GM10248 (cell line): ENCODE data around the gene VHLL.
"Not testable (repeated sequence)": the region's sequence is repeated elsewhere in the genome, so short reads cannot be mapped to it uniquely, and the experiment has no call there.

ENCODE experiments used
- CTCF ChIA-PET: fragments of 300-600 bp; sonication (Branson Sonifier 250); formaldehyde crosslinking; extraction: SDS; loops from one replicate; lab custom pipeline; 2021; ENCODE audit warnings: antibody characterized with exemption; lab: Yijun Ruan, JAX
- POLR2A ChIA-PET: fragments of 350-650 bp; sonication (Branson Sonifier 250); formaldehyde crosslinking; extraction: SDS; loops from one replicate; lab custom pipeline; 2020; ENCODE audit warnings: antibody characterized with exemption; lab: Yijun Ruan, JAX
- DNase-seq: peaks from one replicate; pipeline ENCODE4 v3.0.0; 2012; ENCODE audit errors: extremely low spot score
- TF ChIP-seq, protein P1 (sequence below): IDR thresholded peaks from 2 replicates; pipeline ENCODE4 v1.5.1; 2012; ENCODE audit warnings: mild to moderate bottlenecking, low read depth; ENCODE audit errors: extremely low read depth, missing control alignments, control extremely low read depth

Gene VHLL

DNA sequence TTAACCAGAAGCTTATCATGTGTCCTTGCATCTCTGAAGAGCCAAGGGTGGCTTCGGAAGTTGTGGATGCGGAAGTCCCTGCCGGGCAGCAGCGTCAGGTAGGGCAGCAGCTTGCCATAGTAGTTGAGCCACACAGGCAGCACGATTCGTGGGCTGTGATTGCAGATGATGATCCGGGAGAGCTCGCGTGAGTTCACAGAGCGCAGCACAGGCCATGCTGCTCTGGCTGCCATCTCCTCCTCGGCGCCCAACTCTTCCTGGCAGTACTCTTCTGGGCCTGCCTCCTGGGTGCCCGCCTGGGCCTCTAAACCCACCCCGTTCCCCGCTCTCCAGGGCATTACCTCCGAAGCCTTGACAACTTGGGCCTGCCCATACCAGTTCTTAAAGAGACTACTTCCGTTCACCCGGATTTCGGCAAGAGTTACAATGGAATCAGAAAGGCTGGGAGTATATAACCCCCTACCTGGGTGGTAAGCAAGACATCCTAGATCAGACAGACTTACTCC, at the start of gene VHLL:
Gene VHLL (minus strand): TSS at position 456 of the 506 bp plus-strand sequence. CDS start 118 bp downstream, at position 338.
- TF ChIP-seq, protein P1, sequence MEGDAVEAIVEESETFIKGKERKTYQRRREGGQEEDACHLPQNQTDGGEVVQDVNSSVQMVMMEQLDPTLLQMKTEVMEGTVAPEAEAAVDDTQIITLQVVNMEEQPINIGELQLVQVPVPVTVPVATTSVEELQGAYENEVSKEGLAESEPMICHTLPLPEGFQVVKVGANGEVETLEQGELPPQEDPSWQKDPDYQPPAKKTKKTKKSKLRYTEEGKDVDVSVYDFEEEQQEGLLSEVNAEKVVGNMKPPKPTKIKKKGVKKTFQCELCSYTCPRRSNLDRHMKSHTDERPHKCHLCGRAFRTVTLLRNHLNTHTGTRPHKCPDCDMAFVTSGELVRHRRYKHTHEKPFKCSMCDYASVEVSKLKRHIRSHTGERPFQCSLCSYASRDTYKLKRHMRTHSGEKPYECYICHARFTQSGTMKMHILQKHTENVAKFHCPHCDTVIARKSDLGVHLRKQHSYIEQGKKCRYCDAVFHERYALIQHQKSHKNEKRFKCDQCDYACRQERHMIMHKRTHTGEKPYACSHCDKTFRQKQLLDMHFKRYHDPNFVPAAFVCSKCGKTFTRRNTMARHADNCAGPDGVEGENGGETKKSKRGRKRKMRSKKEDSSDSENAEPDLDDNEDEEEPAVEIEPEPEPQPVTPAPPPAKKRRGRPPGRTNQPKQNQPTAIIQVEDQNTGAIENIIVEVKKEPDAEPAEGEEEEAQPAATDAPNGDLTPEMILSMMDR, result no peak
- no peak for DNase-seq
- POLR2A ChIA-PET, result no interaction called here
- CTCF ChIA-PET, result no interaction called here

DNA sequence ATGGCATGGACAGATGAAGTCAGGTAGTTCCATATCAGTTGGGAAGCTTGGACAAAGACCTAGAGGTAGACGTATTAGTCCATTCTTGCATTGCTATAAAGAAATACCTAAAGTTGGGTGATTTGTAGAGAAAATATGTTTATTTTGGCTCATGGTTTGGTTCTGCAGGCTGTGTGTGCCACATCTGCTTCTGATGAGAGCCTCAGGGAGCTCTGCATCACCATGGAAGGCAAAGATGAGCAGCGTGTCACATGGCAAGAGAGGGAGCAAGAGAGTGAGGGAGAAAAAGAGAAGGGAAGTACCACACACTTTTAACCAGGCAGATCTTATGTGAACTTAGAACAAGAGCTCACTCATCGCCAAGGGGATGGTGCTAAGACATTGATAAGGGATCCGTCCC, 48.2 kb upstream of the VHLL start:
- TF ChIP-seq, protein P1, result no peak
- DNase-seq, result no peak
- CTCF ChIA-PET, result interaction anchor here (1.0 to 1.4 kb wide), 3 partner anchors 12 to 99 kb away, joined by 3 to 7 read pairs (median 5); no protein-coding TSS in a partner anchor
- POLR2A ChIA-PET, result no interaction called here

DNA sequence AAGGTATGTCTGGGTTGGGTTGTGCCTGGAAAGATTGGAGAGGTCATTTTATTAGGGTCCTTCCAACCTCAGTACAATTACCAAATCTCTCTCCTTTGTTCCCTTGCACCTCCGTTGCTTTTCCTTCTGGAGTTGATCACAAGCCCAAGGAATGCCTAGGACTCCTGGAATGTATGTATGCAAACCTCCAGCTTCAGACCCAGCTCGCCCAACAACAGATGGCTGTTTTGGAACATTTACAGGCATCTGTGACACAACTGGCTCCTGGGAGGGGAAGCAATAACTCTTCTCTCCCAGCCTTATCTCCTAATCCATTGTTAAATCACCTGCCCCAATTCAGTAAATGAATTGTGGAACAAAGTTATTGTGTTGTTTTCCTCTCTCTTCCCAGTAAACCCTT, 47.5 kb upstream of the VHLL start:
- no peak for DNase-seq
- ChIA-PET CTCF (interaction anchor here (0.7 to 1.3 kb wide), 4 partner anchors 16 to 99 kb away, joined by 3 to 6 read pairs (median 4); no protein-coding TSS in a partner anchor), POLR2A (no interaction called here)
- TF ChIP-seq, protein P1, result no peak

DNA sequence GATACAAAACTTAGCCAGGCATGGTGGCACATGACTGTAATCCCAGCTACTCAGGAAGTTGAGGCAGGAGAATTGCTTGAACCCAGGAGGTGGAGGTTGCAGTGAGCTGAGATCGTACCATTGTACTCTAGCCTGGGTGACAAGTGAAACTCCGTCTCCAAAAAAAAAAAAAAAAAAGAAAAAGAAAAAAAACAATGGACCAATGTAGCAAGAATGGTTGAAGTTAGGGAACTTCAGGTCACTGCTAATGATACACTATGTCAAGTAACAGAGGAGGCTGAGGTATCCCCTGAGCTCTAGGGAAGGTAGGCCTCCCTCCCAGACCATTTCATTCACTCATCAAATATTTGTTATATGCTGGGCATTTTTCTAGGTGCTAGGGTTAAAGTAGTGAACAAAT, 46.9 kb upstream of the VHLL start:
- DNase-seq, result not testable (repeated sequence)
- ChIA-PET CTCF (interaction anchor here (0.7 to 1.3 kb wide), 4 partner anchors 16 to 99 kb away, joined by 3 to 6 read pairs (median 4); no protein-coding TSS in a partner anchor), POLR2A (interaction anchor here (0.7 kb wide), 1 partner anchor 35 kb away, joined by 3 read pairs; no protein-coding TSS in a partner anchor)

DNA sequence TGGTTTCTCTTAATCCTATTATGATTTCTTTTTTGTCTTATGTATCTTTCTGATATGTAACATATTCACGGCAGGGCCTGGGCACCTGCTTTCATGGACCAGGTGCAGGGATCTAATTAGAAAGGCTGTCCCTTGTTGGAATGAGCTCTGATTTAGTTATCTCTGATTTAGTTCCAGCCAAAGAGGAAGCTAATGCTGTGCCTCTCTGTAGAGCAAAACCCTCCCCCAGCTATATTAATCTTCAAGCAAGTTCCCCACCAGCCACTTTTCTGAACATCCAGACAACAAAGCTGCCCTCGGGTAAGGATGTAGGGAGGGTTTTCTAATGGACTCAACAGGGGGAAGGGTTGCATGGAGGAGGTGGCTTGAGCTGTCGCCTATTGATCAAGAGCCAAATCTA, 45.3 kb upstream of the VHLL start:
- ChIA-PET POLR2A (no interaction called here), CTCF (interaction anchor here (0.8 to 3.3 kb wide), 9 partner anchors 12 to 355 kb away, joined by 3 to 13 read pairs (median 3); no protein-coding TSS in a partner anchor)
- no peak for DNase-seq
- TF ChIP-seq, protein P1, result no peak

DNA sequence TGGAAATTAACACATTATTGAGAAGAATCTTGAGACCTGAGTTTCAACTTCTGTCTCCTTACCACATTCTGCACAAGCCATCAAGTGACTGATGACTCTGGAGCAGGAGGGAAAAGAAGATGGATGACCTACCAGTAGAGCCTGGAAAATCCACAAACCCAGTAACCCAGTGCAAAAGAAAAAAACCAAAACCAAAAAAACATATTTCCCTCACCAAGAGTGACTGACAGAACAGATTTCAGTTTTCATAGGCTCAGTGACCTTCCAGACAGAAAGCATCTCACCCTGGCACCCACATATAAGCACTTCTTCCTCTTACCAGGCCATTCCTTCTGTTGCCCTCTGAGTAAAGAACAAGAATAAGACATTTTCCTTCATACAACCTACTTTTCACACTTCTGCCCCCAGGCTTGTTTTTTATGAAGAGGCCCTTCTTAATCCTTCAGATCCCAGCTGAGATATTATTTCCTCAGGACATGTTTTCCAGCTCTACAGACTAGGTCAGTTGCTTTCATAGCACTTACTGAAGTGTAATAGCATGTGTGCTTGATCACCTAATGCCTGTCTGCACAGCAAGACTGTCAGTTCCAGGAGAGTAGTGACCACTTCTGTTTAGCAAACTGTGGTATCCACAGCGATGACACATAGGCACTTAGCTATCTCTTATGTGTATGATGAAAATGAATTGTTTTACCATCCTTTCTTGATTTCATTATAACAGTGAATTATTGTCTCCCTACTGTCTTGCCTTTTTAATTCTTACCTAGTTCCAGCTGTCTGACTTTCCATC, 43.3 kb upstream of the VHLL start:
- TF ChIP-seq, protein P1, result no peak
- ChIA-PET CTCF (interaction anchor here (0.9 to 3.3 kb wide), 3 partner anchors 10 to 103 kb away, joined by 3 to 13 read pairs (median 6); no protein-coding TSS in a partner anchor), POLR2A (no interaction called here)
- DNase-seq, result no peak
